ENCODE measurements around the gene VPS35.

DNA sequence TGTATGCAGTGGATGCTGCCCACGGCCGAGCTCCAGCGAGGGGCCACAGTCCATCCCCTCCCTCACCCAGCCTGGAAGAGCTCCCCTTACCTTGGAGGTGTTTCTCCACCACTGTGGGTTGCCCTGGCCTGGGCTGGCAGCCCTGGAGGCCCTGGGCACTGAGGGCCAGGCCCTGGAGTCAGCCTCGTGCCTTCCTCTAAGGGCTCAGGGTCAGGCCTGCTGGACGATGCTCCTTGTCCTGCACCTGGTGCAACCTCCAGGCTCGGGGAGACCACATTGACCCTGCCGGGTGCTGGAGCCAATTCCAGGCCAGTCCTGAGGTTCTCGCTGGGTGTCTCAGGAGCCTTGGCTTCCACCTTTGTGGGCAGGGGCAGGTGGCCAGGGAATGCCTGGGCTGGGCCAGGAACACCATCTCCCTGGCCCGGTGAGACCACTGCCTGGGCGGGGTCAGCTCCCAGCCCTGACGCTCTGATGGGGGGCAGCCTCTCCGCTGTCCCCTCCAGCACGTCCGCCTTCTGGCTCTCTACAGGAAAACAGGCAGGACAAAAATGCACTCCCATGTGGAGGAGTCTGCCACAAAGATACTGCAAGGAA lies 48.7 kb upstream of the VPS35 start:
- TF ChIP-seq EP300 (IDR thresholded peaks at IDR 0.05) (no peak), CTCF (IDR thresholded peaks at IDR 0.05) (no peak), POLR2A (IDR thresholded peaks at IDR 0.05) (no peak)
